GM21367 (cell line): ENCODE measurements around the gene TSEN34.

ENCODE experiments used
- ATAC-seq: cut with Tn5 transposase; IDR thresholded peaks from one replicate; pipeline ENCODE4 v1.9.1; 2021; ENCODE audit not compliant: unreplicated experiment

Gene TSEN34

GRCh38 chr19:54191011-54191810 lies at the start of gene TSEN34:
Gene TSEN34, plus strand, starts transcription at chr19:54191308. Its CDS starts 57 bp downstream, at chr19:54191365.
- ATAC-seq: peak; percentile 26

GRCh38 chr19:54141356-54141755 lies 49.8 kb upstream of the TSEN34 start:
- no peak for ATAC-seq

GRCh38 chr19:54142166-54142780 lies 48.8 kb upstream of the TSEN34 start:
- ATAC-seq: no peak

GRCh38 chr19:54145541-54146158 lies 45.5 kb upstream of the TSEN34 start:
- no peak for ATAC-seq

- no peak for ATAC-seq
Observed at GRCh38 chr19:54147676-54148075, 43.4 kb upstream of the TSEN34 start.

GRCh38 chr19:54148158-54148557 lies 43.0 kb upstream of the TSEN34 start:
- ATAC-seq: no peak

GRCh38 chr19:54149021-54149812 lies 41.9 kb upstream of the TSEN34 start:
- ATAC-seq: no peak

GRCh38 chr19:54151362-54152035 lies 39.6 kb upstream of the TSEN34 start:
- ATAC-seq: no peak

- no peak for ATAC-seq
Observed at GRCh38 chr19:54152267-54152666, 38.8 kb upstream of the TSEN34 start.

- ATAC-seq: no peak
Observed at GRCh38 chr19:54152878-54153524, 38.1 kb upstream of the TSEN34 start.

GRCh38 chr19:54153731-54154326 lies 37.3 kb upstream of the TSEN34 start:
- ATAC-seq: no peak

- ATAC-seq: no peak
Observed at GRCh38 chr19:54154603-54155345, 36.3 kb upstream of the TSEN34 start.

GRCh38 chr19:54155694-54156093 lies 35.4 kb upstream of the TSEN34 start:
- no peak for ATAC-seq

GRCh38 chr19:54156490-54156889 lies 34.6 kb upstream of the TSEN34 start:
- no peak for ATAC-seq

- no peak for ATAC-seq
Observed at GRCh38 chr19:54156953-54157352, 34.2 kb upstream of the TSEN34 start.

GRCh38 chr19:54158812-54159351 lies 32.2 kb upstream of the TSEN34 start:
- no peak for ATAC-seq

- ATAC-seq: peak; percentile 78
Observed at GRCh38 chr19:54159352-54160181, 31.5 kb upstream of the TSEN34 start, which contains the start of gene LENG1. Gene LENG1, minus strand, starts transcription at chr19:54159721. Its CDS starts 26 bp downstream, at chr19:54159695.
